HG03045 (cell line): ENCODE results near the gene FAT2.

Experiments used
- ATAC-seq: cut with Tn5 transposase; IDR thresholded peaks from one replicate; pipeline ENCODE4 v1.9.1; 2021; ENCODE audit warnings: mild to moderate bottlenecking, moderate library complexity; ENCODE audit not compliant: unreplicated experiment

Gene FAT2, protein sequence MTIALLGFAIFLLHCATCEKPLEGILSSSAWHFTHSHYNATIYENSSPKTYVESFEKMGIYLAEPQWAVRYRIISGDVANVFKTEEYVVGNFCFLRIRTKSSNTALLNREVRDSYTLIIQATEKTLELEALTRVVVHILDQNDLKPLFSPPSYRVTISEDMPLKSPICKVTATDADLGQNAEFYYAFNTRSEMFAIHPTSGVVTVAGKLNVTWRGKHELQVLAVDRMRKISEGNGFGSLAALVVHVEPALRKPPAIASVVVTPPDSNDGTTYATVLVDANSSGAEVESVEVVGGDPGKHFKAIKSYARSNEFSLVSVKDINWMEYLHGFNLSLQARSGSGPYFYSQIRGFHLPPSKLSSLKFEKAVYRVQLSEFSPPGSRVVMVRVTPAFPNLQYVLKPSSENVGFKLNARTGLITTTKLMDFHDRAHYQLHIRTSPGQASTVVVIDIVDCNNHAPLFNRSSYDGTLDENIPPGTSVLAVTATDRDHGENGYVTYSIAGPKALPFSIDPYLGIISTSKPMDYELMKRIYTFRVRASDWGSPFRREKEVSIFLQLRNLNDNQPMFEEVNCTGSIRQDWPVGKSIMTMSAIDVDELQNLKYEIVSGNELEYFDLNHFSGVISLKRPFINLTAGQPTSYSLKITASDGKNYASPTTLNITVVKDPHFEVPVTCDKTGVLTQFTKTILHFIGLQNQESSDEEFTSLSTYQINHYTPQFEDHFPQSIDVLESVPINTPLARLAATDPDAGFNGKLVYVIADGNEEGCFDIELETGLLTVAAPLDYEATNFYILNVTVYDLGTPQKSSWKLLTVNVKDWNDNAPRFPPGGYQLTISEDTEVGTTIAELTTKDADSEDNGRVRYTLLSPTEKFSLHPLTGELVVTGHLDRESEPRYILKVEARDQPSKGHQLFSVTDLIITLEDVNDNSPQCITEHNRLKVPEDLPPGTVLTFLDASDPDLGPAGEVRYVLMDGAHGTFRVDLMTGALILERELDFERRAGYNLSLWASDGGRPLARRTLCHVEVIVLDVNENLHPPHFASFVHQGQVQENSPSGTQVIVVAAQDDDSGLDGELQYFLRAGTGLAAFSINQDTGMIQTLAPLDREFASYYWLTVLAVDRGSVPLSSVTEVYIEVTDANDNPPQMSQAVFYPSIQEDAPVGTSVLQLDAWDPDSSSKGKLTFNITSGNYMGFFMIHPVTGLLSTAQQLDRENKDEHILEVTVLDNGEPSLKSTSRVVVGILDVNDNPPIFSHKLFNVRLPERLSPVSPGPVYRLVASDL (N-terminal part only)

DNA sequence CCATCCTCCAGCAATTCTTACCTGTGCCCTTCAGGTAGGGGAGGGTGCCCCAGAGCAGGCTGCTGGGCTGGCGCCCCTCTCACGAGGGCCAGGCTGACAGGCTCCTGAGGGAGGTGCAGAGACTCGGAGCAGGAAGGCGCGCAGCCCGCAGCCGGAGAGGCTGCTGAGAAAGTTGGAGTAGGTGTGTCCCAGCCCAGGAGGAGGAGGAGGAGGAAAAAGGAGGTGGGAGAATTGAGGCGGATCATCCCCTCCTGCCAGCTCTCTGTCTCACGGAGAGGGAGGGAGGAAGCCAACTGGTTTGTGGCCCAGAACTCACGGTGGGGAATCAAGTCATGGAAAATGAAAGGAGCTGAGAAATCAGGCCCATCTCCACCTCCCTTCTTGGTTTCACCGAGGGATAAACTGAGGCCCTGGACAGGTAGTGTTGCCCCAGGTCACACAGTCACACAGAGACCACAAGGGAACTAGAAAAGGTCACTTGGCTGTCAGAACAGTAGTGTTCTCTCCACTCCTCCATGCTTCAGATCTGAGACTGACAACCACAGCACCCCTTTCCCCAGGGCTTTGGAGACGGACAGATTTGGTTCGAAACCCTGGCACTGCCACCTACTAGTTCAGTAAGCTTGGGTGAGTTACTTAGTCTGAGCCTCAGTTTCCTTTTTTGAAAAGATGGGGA is at the start of gene FAT2:
Gene FAT2, minus strand, starts transcription at position 188 of the 676 bp plus-strand sequence. CDS start 22,400 bp downstream, outside the sequence.
- no peak for ATAC-seq

DNA sequence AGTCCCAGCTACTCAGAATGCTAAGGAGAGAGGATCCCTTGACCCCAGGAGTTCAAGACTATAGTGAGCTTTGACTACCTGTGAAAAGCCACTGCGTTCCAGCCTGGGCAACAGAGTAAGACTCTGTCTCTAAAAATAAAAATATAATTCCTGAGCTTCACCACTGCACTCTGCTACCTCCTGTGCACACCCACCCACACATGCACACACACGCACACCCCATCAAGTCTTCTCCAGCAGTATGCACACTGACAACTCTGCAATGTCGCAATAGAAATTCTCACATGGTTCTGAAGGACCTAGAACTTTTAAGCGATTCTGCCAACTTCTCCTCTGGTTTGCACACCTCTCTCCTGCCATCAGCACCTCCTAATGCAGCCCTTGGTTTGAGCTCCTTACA is 47.5 kb upstream of the FAT2 start:
- no peak for ATAC-seq

DNA sequence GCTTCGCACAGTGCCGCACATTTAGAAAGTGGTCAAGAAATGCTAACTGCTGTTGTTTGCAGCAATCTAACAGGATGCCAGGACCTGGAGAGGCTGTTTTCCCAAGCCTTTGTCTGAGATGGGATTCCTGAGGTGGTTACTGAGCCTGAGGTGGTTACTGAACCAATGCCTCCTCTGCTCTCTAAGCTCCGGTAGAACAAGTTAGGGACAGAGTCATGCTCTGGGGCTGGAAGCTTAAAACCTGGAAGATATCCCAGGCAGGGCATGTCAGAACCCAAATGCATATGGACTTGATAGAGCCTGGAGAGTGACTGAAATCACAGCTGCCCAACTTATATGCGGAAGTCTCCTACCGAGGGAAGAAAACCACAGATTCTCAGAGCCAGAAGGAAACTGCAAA is 46.5 kb upstream of the FAT2 start:
- ATAC-seq = no peak

DNA sequence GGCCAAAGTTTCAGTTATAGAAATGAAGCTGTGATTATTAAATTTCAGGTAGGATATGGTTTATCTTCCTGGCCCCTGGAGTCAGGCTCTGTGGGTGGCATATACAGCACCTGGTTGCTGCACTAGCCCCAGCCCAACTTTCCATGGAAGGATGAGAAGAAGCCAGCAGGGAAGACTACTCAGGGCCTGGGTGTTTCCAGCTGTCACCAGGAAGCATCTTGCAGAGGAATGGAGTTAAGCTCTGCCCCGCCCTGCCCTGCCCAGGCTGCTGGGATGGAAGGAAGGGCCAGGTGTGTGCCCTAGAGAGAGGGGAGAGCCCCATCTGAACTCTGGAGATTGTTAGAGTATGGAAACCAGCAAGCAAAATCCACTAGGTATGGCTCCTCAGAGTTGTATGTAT is 42.8 kb upstream of the FAT2 start:
- no peak for ATAC-seq

DNA sequence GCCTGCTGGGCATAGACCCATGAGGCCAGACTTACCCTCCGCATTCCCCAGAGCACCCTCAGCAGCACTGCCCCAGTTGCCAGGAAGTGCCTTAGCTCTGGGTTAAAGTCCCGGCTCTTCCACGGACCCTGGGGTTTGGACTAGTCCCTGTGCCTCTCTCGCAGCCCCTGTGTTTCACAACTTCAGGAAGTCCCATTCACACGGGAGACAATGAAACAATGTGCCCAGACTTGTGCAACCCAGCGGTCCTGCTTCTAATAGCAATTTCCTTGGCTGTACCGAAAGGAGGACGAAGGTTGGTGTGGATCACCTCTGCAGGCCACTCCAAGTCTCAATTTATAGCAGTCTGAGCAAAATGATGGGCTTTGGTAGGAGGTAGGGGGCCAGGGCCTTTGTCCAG is 41.8 kb upstream of the FAT2 start:
- no peak for ATAC-seq

DNA sequence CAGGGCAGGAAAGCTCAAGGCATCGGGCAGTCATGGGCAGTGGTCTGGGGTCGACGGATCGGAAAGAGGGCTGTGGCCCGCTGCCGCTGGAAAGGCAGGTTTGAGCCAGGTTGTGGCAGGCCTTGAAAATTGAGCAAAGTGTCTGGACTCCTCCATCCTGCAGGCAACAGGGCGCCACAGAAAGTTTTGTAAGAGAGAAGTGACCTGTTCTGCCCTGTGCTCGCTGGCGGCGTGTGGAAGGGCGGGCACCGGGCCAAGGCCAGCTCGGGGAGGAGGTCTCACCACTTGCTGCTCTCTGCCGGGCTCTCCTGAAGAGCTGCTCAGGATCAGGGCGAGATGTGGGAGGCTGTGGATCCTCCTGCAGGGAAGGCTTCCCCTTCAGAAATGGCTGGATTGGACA is 41.4 kb upstream of the FAT2 start:
- no peak for ATAC-seq

DNA sequence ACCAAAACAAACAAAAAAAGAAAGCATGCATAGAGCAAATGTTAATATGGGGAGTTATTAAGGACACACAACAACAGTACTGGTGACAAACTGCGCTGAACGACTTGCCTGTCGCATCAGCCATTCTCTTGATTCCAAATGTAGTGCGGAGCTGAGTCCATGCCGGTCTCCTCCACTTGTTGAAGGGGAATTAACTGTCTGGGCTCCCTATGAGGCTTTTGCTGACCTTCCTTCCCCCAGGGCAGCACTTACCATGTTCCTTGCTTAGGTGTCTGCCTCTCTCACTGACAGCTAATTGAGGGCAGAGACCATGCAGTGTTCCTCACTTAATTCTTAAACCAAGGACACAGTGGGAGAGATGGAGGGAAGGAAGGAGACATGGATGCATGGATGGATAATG is 40.8 kb upstream of the FAT2 start:
- ATAC-seq = no peak

DNA sequence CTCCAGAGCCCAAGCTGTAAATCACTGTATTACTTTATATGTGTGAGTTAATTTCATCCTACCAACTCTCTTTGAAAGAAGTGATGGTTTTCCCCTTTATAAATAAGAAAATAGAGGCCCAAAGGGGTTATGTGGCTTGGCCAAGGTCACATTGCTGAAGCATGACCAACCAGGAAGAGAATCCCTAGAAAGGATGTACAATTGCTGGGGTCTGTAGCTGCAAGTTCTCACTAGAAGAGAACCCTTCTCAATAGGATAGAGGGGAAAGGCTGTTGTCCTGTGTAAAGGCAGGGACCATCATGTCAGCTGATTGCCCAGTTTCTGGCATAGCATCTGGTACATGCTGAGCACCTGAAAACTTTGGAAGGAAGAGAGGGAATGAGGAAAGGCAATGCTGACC is 39.0 kb upstream of the FAT2 start:
- ATAC-seq = no peak

DNA sequence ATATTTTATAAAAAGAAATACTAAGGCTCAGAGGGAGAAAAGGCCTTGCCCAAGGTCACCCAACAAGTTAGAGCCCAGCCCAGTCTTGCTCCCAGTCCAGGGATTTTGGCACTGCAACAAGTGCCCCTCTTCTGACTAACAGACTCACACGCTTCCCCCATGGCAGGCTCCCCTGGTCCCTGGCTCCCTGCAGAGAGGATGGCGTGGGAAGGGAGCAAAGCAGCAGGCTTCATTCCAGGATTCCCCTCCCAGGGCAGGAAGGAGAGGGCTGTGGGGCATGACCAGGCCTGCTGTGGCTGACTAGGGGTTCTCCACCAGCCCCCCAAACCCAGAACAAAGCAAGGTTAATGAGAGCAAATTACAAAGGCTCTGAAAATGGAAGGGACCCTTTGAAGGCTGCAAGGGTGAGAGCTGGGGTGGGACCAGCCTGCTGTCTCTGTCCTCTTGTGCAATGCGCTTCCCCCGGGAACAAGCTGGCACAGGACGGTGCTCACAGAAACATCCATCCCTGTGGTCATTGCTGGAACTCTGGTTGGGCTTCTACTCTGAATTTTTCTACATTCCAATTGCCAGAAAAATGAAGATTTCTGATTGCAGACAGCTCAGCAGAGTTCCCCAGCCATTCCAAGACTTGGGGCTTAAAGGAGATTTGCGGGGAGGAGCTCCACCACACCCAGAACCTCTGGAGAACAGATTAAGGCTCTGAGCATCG is 37.1 kb upstream of the FAT2 start:
- ATAC-seq = no peak

DNA sequence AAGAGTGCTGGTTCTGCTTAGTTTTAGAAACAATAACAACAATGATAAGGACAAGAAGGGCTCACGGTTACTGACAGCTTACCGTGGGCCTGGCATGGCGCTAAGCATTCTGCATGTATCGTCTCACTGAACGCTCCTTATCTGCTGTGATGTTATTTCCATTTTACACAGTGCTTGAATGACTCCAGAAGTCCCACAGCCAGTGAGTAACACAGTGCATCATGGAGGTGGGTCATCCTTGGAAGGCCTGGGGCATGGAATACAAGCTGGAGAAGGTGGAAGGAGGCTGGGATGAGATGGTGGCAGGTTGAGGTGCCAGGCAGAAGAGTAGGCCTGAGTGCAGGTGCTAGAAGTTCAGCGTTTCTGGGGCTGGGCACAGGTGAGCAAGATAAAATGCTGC is 36.5 kb upstream of the FAT2 start:
- ATAC-seq = no peak

DNA sequence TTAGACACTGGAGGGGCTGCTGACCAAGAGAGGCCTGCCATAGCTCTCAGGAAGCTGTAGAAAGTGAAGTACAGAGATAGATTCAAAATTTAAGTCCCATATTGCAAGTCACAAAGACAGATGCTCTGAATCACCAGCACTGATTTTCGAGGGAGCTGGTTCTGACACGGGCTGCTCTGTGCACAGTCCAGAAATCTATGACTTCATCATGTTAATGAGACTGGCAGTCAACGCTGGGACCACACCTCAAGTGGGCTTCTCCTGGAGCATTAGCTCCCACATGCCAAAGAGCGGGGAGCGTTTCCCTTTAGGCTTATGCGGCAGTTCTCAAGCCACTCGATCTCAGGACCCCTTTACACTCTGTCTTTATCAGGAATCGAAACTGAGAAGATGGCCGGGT is 34.2 kb upstream of the FAT2 start:
- no peak for ATAC-seq

DNA sequence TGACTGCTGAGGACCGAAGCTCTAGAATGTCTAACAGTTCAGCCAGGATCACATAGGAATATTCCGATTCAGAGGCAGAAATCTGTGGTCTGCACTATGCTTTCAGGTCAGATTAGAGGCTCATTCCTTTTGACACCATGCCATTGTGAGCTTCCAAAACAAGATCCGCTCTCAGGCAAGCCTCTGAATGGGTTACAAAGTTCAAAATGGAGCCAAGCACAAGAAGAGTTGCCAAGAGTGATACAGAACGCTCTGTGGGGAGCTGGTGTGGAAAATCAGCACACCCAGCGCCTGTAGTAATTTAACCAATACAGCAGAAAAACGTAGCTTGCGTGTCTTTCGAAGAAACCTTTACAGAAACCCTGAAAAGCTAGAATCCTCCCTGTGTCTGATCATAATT is 33.3 kb upstream of the FAT2 start:
- no peak for ATAC-seq

DNA sequence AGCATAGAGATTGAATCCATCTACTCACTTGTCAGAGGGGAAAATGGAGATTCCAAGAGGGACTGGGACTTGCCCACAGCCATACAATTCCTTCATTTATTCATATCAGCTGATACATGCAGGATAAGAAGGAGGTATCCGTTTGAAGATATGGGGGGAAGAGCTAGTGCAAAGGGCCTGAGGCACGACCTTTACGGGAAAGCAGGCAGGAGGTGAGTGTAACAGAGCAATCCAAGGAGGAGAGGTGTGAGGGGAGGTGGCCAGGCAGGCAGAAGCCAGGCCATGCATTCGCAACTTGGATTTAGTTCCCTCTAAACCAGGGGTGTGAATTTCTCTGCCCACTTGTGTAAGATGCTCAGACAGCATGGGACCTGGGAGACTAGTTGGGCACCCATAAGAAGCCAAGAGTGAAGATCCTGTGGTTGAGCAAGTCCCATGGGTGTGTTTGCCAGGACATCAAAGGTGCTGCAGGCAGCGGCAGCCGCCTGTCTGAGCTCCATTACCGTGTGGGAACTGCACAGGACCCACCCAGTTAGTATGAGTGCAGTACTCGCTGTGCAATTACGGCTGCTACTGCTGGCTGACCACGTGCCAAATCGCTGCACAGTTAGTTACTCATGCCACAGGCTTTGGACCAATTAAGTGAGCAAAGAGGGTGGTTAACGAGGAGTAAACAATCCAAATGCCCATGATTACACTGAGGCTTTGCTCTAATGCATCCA is 31.4 kb upstream of the FAT2 start:
- no peak for ATAC-seq

DNA sequence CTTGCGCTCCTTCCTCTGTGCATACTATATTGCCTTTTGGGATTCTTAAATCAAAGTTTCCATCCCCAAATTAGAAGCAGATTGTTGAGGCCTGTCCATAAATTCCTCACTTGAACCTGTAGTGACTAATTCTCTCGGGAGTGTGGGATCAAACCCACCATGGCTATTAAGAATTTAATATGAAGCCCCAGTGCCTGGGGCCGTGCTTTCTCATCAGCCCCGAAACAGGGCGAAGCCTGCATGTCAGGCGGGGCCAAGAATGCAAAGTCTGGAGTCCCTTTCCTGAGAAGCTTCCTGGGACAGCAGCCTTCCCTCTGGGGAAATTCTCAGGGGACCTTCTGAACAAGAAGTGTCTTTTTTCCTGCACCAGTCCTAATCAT is 29.3 kb upstream of the FAT2 start:
- no peak for ATAC-seq

DNA sequence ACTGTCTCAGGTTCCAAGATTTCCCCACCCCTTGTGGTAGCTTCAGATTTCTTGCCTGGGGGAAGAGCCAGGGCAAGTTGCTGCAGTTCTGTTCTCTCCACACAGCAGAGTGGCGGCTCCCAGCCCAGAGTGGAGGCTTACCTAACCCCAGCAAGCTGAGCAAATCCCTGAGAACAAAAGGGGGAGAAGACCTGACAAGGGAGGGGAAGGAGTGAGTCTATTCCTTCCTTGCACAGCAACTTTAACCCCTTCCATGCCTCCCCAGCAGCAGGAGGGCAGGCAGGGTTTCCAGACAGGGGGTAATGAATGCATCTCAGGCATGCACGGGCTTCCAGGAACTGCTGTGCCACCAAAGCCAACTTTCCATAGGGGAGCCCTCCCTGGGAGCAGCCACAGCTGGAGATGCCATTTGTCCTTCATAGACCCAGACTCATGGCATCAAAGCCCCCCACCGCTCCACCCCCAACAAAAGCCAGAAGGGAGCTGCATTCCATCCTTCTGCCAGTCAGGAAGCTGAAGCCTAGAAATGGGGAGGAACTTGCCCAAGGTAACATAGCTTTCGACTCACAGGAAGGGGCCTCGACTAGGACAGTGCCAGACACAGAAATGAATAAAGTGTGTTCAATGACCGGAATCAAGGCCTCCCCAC is 28.8 kb upstream of the FAT2 start:
- ATAC-seq = no peak

DNA sequence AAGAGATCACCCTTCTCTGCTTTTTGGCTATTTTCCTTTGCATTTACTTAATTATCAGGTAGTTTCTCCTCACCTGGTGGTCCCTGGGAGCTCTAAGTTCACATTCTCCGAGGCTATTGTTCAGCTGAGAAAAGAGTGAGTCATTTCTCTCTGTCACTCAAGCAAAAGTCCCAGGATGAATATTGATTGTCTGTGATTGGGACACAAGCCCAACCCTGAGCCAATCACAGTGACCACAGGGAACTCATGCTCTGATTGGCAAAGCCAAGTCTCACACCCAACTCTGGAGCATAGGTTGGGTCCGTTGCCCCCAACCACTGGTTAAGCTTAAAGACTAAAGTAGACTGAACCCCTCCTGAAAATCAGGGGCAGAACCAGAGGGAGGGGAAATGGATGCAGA is 27.8 kb upstream of the FAT2 start:
- peak; percentile 41 for ATAC-seq

DNA sequence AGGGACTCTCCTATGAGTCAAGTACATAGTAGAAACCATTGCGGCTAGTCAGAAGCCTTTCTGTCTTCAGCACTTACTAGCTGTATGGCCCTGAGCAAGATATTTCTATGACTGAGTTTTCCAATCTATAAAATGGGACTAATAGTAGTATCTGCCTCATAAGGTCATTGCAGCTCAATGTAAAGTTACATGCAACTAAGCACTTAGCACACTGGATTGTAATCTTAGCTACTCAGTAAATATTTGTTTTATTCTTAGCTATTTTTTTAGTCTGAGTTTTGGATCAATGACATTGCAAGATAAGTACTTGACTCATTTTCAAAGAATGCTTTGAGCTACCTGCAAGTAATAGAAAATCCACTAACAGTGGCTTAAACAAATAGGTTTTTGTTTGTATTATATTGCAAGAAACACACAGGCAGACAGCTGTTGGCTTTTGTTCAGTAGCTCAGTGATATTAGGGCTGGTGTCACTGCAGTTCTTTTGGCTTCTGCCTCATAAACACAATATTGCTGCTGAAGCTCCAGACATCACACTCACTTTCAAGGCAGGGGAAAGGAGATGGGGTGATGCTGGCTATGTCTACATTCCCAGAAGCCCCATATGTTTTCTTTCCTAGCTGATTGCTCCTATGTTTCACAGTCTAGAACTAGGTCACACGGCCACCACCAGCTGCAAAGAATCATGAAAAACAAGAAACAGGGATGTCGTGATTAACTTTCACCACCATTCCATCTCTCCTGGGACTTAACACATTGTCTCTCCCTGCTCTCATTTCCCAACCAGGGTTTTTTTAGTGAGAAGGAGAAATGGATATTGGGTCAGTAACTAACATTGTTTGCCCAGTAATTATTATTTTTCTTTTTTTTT is 26.9 kb upstream of the FAT2 start:
- ATAC-seq = no peak

DNA sequence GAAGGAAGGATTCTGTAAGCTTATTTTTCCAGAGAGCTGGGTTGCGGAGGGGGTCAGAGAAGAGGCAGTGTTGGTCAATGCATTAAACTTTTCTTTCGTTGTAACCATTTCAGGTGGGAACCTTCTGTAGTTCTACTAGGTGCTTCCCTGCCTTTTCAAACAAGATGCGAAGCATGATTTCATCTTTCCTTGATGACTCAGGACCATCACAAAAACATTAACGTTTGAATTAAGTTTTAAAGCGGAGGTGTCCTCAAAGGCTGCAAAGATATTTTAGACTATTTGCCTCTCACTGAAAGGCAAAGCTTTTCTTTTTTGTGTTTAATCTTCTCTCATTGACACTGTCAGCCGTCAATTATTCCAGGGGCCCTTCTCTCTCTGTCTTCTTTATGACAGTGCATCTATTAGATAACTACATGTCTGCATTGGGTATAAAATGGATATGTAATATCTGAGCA is 26.3 kb upstream of the FAT2 start:
- ATAC-seq = no peak
